GM18520 (cell line): ENCODE measurements around the gene PLCG1.

ENCODE experiments used
- ATAC-seq: cut with Tn5 transposase; IDR thresholded peaks from one replicate; pipeline ENCODE4 v1.9.1; 2021; ENCODE audit not compliant: unreplicated experiment

Gene PLCG1

GRCh38 chr20:41142245-41142644 is 4.9 kb downstream of the PLCG1 start:
- ATAC-seq, result no peak

DNA sequence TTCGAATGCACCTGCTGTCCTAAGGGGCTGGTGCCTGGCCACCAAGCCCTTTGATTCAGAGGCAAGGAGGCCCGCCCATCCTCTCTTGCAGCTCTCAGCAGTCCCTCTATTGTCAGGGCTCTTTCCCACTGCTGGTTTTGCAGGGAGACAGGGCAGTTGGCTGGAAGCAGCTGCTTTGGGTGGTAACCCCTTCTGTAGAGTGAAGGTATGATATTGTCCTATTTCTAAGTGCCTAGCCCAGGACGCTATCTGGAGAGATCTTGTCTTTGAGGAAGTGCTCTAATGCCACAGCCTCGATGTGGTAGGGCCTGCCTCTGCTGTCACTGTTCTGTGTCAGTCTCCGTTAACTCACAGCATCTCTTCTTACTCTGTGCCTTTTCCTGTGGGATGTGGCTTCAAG is 5.6 kb downstream of the PLCG1 start:
- ATAC-seq, result no peak

DNA sequence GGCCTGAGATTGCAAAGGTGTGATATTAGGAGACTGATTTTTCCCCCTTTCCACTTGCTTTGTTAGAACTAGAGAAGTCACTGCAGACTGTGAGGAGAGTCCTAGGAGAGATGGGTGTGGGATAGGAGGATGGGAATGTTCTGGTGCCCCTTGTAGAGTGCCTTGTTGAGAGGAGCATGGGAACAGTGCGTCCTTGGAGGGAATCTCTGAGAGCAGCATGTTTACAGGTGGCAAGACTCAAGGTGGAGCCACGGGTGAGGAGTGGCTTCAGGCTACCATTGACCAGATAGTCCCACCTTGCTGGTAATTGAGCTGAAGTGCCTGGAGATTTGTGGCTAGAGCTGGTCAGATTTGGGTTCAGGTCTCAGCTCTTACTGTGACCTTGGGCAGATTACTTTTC is 6.0 kb downstream of the PLCG1 start:
- ATAC-seq, result no peak

GRCh38 chr20:41145317-41145716 is 8.0 kb downstream of the PLCG1 start:
- no peak for ATAC-seq

GRCh38 chr20:41145821-41146620 is 8.7 kb downstream of the PLCG1 start:
- no peak for ATAC-seq

DNA sequence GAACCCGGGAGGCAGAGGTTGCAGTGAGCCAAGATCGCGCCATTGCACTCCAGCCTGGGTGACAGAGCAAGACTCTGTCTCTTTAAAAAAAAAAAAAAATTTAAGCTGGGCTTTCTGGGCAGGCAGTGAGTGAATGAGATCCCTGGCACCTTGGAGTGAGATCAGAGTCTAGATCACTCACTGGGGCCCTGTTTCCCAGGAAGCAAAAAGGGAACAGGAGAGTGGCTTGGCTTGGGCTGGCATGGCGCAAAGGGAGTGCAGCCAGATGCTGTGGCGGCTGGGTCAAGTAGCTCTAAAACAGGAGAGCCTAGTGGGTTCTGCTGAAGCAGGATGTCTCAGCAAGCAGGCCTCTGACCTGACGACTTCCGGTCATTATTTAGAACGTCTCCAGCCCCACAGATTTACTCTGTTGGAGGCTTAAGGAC is 10.4 kb downstream of the PLCG1 start:
- no peak for ATAC-seq

DNA sequence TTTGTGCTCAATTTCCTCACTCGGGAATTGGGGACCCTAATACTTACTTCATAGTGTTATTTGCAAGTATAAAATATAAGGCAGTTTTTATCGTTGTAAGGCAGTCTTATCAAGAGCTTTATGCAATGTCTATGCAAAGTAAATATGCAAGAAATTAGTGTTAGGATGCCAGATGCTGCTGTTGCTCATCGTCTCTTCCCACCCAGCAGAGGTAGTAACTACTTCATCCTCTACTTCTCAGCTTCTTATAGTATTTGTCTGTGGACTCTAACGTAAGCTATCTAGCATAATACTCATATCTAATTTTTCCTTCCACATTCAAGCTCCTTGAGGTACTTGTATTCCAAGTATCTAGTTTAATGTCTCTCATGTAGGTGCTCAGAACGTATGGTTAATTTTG is 11.6 kb downstream of the PLCG1 start:
- ATAC-seq, result no peak

DNA sequence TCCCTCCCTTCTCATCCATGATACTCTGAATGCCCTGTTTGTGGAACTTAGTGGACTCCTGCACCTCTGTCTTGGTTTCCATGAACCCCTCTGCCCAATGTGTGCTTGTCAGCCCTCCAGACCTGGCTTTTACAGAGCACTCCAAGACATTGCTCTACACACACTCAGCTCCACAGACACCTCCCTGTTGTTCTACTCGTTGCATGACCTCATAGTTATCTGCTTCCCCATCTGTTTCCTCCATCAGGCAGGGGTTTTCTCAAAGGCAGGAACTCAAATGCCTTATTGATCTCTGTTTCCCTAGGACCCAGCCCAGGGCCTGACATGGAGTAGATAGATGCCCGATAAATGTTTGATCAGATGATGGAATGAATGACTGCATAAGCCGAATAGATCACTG is 13.3 kb downstream of the PLCG1 start:
- no peak for ATAC-seq

DNA sequence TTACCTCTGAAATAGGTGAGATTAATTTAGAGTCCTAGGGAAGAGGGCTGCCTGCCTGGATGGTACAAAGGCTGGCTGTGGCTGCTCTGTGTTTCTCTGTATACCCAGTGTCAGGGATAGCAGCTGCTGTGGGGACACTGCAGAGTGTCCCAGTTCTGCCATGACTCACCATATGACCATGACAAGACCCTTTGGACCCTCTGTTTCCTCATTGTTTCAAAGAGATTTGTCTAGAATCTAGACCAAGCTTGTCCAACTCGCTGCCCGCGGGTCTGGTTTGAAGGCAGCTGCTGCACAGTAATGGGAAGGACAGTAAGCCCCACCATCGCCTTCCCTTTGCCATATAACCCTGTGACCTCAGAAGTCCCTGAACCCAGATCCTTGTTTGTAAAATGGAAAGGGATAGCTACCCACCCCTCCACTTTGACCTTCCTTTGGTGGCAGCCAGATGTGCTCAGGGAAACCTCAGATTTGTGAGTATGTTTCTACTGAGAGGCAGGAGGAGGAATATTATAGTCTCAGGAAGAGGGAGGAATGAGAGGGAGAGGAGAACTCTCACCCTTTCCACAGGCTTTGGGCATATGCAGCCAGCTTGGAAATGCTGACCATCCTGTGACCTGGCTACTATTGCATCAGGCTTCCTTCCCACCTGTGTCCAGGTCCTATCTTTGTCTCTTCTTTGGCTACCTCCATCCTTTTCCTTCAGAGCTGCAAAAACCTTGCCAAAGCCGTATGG is 14.0 kb downstream of the PLCG1 start:
- no peak for ATAC-seq

DNA sequence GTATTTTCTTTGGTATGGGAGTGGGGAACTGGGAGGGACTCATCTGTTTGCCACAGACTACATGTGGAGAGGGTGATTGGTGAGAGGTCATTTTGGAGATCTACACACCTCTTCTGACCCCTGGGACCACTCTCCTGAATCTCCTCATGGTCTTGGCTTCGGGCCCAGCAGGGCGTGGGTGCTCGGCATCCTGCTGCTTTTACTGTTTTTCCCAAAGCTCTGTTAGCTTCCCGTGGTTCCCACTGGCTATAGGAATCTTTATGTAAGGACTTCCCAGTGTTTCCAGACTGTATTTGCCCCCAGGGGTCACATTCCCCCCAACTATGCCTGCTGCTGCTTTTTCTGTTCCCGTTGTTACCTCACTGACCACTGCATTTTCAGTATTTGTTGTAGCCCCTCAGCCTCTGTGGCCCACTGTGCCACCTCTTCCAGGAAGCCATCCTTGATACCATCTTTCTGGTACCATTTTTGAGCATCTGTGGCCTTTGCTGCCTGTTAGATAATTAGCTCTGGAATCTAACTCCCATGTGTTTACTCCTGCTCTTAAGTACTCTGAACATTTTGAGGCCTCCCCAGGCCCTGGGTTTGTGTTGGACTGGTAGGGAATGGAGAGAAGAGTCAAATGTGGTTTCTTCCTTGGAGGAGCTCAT is 14.9 kb downstream of the PLCG1 start:
- no peak for ATAC-seq

DNA sequence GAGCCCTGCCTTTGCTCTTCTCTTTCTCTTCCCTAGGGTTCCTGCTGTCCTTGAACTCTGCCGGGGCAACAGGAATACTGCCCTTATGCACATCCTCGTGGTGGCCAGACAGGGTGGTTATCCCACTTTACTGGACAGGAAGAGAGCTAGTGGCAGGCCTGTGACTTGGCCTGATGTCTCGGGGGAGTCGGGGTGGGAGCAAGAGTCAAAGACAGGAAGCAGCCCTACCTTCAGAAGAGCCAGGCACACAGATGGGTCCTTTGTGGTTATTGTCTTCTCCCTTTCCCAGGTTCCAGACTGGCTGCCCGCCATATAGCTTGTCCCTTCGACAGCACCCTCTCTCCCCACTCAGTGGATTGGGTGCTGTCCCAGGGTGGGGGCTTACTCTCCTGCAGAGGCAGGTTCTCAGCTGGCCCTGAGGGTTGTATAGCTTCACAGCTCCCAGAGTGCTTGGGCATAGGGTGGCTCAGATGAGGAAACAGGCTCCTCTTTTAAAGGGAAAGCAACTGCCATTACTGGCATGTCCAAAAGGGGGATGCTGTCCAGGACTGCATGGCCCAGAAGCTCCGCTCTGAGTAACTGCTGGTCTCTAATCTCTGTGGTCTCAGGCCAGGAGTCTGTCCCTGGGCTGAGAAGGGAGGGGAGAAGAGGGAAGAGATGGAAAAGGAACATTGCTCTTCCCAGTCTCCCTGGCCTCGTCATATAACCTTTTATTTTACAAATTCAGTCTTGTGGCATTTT is 17.3 kb downstream of the PLCG1 start:
- ATAC-seq, result no peak

DNA sequence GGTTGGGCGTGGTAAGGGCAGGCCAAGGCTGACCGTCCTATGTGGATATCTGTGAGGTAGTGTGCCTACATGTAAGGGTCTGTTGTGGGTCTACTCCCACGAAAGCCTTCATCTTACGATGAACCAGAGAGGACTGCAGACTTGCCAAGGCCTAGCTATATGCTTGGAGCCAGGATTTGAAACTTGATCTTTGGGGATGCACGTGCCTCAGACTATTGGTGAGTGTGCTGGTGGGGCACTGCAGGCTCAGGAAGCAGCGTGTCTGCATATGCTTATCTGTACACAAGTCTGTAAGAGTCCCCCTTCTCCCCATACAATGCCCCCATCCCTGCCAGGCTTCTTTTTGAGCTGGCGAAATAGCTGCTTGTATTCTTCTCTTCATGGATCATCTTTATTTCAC is 17.9 kb downstream of the PLCG1 start:
- no peak for ATAC-seq

GRCh38 chr20:41158082-41158625 is 20.8 kb downstream of the PLCG1 start:
- no peak for ATAC-seq

GRCh38 chr20:41159547-41159946 is 22.2 kb downstream of the PLCG1 start:
- no peak for ATAC-seq

GRCh38 chr20:41160686-41161085 is 23.3 kb downstream of the PLCG1 start:
- ATAC-seq, result no peak

DNA sequence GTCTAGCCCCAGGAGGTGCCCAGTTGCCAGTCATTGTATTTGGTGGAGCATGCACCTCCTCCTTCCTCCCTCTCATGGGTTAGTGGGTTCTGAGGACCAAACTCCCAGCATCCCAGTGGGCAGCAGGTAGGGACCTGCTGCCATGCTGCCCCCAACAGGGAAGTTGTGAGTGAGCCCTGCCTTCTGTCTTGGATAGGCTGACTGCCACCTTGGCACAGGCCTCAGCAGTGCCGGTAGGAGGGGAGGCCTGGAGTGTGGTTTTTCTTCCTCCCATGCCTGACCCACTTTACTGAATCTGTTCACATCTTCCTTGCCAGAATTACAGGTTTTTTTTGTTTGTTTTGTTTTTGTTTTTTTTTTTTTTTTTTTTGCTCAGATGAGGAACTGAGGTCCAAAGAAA is 24.5 kb downstream of the PLCG1 start:
- ATAC-seq, result no peak

DNA sequence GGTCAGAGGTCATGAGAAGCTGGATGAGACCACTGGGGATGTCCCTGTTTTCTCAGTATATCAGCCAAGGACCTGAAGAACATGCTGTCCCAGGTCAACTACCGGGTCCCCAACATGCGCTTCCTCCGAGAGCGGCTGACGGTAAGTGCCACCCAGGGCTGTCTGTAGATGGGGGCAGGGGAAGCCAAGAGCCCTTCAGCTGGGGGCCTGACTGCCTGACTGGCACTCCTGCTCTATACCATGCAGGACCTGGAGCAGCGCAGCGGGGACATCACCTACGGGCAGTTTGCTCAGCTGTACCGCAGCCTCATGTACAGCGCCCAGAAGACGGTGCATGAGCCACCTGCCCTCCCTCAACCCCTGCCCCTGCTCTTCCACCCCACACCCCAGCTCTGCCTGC is 25.1 kb downstream of the PLCG1 start:
- no peak for ATAC-seq

DNA sequence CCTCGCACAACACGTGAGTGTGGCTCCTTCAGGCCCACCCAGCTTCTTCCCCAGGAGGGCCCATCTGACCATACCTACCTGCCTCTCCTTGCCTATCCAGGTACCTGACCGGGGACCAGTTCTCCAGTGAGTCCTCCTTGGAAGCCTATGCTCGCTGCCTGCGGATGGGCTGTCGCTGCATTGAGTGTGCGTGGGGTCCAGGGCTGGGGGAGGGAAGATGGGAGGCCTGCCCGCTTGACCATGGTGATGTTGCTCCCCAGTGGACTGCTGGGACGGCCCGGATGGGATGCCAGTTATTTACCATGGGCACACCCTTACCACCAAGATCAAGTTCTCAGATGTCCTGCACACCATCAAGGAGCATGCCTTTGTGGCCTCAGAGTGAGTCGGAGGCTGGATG is 26.5 kb downstream of the PLCG1 start:
- no peak for ATAC-seq

DNA sequence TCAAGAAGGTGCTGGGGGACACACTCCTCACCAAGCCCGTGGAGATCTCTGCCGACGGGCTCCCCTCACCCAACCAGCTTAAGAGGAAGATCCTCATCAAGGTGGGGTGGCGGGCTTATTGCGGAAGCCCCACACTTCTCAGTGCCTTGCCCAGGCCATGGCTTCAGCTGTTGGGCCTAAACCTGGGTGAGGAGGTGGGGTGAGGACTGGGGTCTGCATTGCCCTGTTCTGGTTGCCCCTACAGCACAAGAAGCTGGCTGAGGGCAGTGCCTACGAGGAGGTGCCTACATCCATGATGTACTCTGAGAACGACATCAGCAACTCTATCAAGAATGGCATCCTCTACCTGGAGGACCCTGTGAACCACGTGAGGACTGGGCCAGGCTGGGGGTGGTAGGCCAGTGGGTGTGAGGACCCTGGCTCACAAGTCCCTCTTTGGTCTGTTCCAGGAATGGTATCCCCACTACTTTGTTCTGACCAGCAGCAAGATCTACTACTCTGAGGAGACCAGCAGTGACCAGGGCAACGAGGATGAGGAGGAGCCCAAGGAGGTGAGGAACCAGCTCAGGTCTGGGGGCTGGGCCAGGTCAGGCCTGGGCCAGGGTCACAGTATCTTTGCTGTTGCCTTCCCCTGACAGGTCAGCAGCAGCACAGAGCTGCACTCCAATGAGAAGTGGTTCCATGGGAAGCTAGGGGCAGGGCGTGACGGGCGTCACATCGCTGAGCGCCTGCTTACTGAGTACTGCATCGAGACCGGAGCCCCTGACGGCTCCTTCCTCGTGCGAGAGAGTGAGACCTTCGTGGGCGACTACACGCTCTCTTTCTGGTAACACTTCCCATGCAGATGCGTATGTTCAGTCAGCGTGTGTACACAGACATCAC is 27.9 kb downstream of the PLCG1 start:
- ATAC-seq, result no peak
